ENCODE data around the gene FAM89A.

- TF ChIP-seq CTCF (IDR thresholded peaks at IDR 0.05) = no peak
- TF ChIP-seq POLR2A (IDR thresholded peaks at IDR 0.05) = no peak
These were observed 39.1 kb upstream of the FAM89A start for GRCh38 chr1:231079163-231079562.

Data from thyroid gland (tissue), 4 donors.